PFSK-1 (cell line): ENCODE data around the gene SMLR1.

Experiments
- POLR2AphosphoS5 ChIP-seq: IDR thresholded peaks from 2 replicates; pipeline ENCODE4 v1.6.1; 2012; ENCODE audit warnings: low read depth, mild to moderate bottlenecking, control low read depth, low read length, moderate library complexity
- SIN3A ChIP-seq: IDR thresholded peaks from 2 replicates; pipeline ENCODE4 v1.6.1; 2012; ENCODE audit warnings: mild to moderate bottlenecking, low read length, moderate library complexity, borderline replicate concordance; ENCODE audit not compliant: insufficient read depth
- TAF1 ChIP-seq: IDR thresholded peaks from 2 replicates; pipeline ENCODE4 v1.6.1; 2012; ENCODE audit warnings: low read length, control low read depth, borderline replicate concordance; ENCODE audit not compliant: insufficient read depth
- TF ChIP-seq, protein P1 (sequence below), 2 experiments: IDR thresholded peaks; 2 replicates each; pipeline versions ENCODE4 v1.6.1 to v1.8.0; 2011 to 2012; ENCODE audit warnings: low read depth in 2 of 2, low read length in 2 of 2, control low read depth in 1 of 2, inconsistent platforms in 1 of 2, mild to moderate bottlenecking in 1 of 2, moderate library complexity in 1 of 2; ENCODE audit not compliant: insufficient read depth in 1 of 2

DNA sequence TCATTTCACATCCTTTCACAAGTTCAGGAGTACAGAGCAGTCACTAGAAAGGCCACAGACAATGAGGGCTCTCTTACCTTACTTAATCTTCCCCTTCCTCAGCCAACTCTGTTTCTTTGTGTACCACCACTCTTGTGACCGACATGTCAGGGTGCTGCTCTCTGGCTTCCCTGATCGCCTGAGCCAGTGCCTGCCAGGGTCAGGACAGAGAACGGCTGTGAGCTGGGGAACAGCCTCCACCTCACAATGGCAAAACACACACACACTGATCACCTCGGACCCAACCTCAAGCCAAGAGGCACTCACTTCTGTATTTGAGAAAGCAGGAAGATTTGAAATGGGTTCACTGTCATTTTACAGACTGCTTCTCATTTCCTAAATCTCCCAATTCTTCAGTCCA lies 30.8 kb downstream of the SMLR1 start:
- TF ChIP-seq POLR2AphosphoS5 (no peak), SIN3A (no peak), TAF1 (no peak)
- TF ChIP-seq, protein P1, sequence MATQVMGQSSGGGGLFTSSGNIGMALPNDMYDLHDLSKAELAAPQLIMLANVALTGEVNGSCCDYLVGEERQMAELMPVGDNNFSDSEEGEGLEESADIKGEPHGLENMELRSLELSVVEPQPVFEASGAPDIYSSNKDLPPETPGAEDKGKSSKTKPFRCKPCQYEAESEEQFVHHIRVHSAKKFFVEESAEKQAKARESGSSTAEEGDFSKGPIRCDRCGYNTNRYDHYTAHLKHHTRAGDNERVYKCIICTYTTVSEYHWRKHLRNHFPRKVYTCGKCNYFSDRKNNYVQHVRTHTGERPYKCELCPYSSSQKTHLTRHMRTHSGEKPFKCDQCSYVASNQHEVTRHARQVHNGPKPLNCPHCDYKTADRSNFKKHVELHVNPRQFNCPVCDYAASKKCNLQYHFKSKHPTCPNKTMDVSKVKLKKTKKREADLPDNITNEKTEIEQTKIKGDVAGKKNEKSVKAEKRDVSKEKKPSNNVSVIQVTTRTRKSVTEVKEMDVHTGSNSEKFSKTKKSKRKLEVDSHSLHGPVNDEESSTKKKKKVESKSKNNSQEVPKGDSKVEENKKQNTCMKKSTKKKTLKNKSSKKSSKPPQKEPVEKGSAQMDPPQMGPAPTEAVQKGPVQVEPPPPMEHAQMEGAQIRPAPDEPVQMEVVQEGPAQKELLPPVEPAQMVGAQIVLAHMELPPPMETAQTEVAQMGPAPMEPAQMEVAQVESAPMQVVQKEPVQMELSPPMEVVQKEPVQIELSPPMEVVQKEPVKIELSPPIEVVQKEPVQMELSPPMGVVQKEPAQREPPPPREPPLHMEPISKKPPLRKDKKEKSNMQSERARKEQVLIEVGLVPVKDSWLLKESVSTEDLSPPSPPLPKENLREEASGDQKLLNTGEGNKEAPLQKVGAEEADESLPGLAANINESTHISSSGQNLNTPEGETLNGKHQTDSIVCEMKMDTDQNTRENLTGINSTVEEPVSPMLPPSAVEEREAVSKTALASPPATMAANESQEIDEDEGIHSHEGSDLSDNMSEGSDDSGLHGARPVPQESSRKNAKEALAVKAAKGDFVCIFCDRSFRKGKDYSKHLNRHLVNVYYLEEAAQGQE (IDR thresholded peaks at IDR 0.05; ENCODE audit: insufficient read depth in 1 of 2, low read depth in 2 of 2, low read length in 2 of 2): no peak
